Right cardiac atrium (tissue), 5 donors: ENCODE measurements around the gene ORC5. TPM values are rescaled to one million over a fixed set of nuclear protein-coding genes. Genes with fewer than 3 reads are reported as not detected.

ENCODE experiments used
- ATAC-seq, 2 donors: fragments of 200-7000 bp; cut with Tn5 transposase; one replicate each; pipeline versions ENCODE4 v1.8.0 to v1.9.1; 2020; ENCODE audit warnings: moderate library complexity in 2 of 2, mild to moderate bottlenecking in 1 of 2
- DNase-seq, 3 donors: peaks; one replicate each; pipeline ENCODE4 v3.0.0-alpha.2; 2020
- H3K27ac ChIP-seq: one replicate; pipeline ENCODE4 v1.5.1; 2013; ENCODE audit warnings: mild to moderate bottlenecking, low read length, control low read depth, moderate library complexity
- H3K27me3 ChIP-seq: one replicate; pipeline ENCODE4 v1.6.1; 2013; ENCODE audit not compliant: control insufficient read depth, insufficient read depth
- H3K4me1 ChIP-seq: one replicate; pipeline ENCODE4 v1.6.1; 2013; ENCODE audit warnings: low read length; ENCODE audit not compliant: control insufficient read depth, insufficient read depth
- H3K4me3 ChIP-seq: one replicate; pipeline ENCODE4 v1.5.1; 2013; ENCODE audit warnings: low read length, control low read depth
- H3K9me3 ChIP-seq: one replicate; pipeline ENCODE4 v1.6.1; 2013; ENCODE audit warnings: low read length; ENCODE audit not compliant: control insufficient read depth
- WGBS: extraction: QIAGEN DNeasy Blood & Tissue Kit; methylation state at CpG from one replicate; pipeline ENCODE4 v1.1.7; 2013; 5-methylcytosine and 5-hydroxymethylcytosine counted together
- intact Hi-C, 4 donors: fragments of 100-400 bp; cut with DNase I; formaldehyde crosslinking; loops; one replicate each; pipeline versions ENCODE4 v1.11.0 to v1.14.0; 2022 to 2023
- polyA plus RNA-seq: library from polyadenylated mRNA; stranded (reverse); fragments of 200-250 nt; gene quantifications from one replicate; pipeline ENCODE4 v1.2.3, GENCODE V29; 2013
- total RNA-seq, 4 donors: library from RNA; stranded (reverse); fragmentation: NEBNext Ultra II Directional; extraction: Animal tissue kit (Norgen Biotek cat#: 25700); gene quantifications; one replicate each; pipeline ENCODE4 v1.2.1, GENCODE V29; 2021
- donor health status: healthy with polysubstance abuse.
- donor health status: DM: no; HTN: yes; CAD: no.
- donor health status: DM: no; HTN: no; CAD: no.
- donor health status: DM: no; HTN: yes; CAD: no; lungs with severe emphysema.
- donor health status: DM: yes; HTN: yes; CAD: no.

Gene ORC5
- total and polyA plus RNA-seq, 5 donors: 4.9 to 9.7 (median 9.3) TPM

DNA sequence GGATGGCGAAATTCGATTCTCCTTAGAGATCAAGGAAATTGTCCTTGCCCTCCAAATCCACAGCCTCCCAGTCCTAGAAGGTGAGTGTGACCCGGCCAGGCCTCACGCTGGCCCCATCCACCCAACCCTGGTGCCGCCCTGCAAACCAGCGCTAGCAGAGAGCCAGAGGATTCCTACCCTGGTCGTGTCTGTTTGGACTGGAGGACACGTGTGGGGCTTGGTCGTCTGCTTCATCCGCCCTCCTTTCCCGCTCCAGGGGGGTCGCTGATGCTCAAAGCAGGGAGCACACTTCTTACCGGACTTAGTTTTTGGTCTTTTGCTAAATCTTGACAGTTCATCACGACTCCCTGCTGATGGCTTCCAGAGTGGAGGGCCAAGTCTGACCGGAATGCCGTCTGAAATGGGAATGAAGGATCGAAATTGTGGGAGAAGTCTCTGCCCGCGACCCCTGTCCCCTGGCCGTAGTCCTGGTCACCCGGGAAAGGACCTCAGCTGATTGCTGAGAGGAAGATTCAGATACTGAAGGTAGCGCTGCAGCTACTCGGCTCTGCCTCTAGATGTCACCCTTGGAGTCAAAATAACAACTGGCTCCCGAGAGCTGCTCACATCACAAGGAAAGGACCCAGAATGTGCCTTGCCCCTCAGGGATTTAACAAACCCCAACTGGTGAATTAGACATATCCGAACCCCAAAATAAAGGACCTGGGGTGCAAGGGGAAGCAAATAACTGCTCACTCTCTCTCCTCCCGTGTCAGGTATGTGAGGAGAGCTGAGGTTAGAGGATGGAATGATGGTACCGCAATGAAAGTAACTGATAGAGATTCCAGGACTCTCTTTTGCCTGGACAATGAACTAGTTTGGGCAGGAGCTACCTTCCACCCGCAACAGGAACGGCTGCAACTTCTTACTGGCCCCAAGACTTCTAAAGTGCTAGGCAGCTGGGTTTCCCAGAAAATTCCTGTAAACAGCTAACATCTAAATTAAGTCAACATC, 23.5 kb upstream of the ORC5 start:
- Histone ChIP-seq H3K4me1 (no peaks in the 10 kb centered on the region), H3K27ac (no peak overlapping the region), H3K27me3 (no peaks in the 10 kb centered on the region), H3K4me3 (no peak overlapping the region), H3K9me3 (no peaks in the 10 kb centered on the region)
- DNase-seq: peak in 2 of 3 donors; percentile 28 to 39
- peak; percentile 67 to 74 for ATAC-seq
- WGBS: 17% methylated on average over 29 of the region's 29 CpGs
- intact Hi-C loops: loop anchor here in 2 of 4 donors (5.0 kb wide), 3 partner anchors 611 to 686 kb away; no protein-coding TSS in a partner anchor

DNA sequence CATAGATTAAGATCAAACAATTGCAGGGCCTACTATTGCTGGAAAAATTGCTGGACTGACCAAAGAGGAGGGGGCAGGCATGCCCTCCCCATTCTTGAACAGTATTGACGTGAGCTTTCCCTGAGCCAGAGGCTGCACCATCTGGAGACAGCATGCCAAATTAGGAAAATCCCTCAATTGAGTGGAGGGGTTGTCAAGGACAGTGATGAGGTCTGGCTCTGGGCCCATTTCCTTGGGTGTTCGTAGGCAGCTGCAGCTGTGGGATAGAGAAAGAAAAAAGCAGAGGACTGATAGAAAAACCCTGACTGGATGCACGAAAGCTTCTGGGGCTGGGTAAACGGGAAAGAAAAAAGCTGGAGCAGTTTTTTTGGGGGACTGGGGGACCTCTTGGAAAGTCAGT, 22.8 kb upstream of the ORC5 start:
- WGBS: 25% methylated on average over 4 of the region's 4 CpGs
- no peak overlapping the region for H3K4me3 ChIP-seq
- H3K4me1 ChIP-seq: no peaks in the 10 kb centered on the region
- peak in 1 of 3 donors; percentile 25 for DNase-seq
- no peak overlapping the region for H3K27ac ChIP-seq
- intact Hi-C loops: loop anchor here in 2 of 4 donors (5.0 kb wide), 3 partner anchors 612 to 687 kb away; no protein-coding TSS in a partner anchor
- ATAC-seq: no peak
- no peaks in the 10 kb centered on the region for H3K9me3 ChIP-seq
- no peaks in the 10 kb centered on the region for H3K27me3 ChIP-seq

DNA sequence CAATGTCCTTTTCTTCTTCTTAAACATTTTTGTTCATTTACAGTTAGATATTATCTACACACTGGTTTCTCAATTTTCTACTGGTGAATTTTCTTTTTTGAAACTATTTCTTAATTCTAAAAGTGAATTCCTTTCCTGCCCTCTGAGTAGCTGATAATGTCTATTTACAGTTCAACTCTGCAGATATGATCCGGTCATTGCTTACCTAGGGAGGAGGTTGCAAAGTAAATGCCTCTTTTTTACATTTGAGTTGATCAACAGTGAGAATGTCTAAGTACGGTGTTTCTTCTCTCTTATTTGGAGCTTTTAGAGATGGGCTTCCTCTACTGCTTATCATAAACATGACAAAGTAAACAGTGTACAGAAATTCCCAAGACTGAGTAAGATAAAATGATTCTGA, 20.6 kb upstream of the ORC5 start:
- no peak overlapping the region for H3K4me3 ChIP-seq
- intact Hi-C loops: no loop called here
- DNase-seq (no peak), ATAC-seq (no peak)
- H3K4me1 ChIP-seq: no peaks in the 10 kb centered on the region
- H3K27ac ChIP-seq: no peak overlapping the region
- H3K9me3 ChIP-seq: no peaks in the 10 kb centered on the region
- H3K27me3 ChIP-seq: no peaks in the 10 kb centered on the region
- WGBS: 58% methylated on average over 2 of the region's 2 CpGs

DNA sequence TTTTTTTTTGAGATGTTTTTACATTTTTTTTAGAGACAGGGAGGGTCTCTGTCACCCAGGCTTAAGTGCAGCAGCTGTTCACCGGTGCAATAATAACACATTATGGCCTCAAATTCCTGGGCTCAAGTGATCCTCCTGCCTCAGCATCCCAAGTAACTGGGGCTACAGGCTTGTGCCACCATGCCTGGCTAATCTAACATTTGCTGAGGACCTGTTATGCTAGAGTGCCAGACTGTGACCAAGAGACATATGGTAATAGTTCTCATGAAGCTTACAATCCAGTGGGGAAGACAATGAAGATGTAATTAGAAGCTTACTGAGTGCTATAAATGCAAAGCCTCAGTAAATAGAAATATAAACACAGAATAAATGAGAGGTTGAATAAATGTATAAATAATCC, 17.6 kb upstream of the ORC5 start:
- H3K4me3 ChIP-seq: no peak overlapping the region
- H3K4me1 ChIP-seq: no peaks in the 10 kb centered on the region
- 65% methylated on average over 1 of the region's 1 CpG for WGBS
- no peaks in the 10 kb centered on the region for H3K9me3 ChIP-seq
- DNase-seq (no peak), ATAC-seq (no peak)
- intact Hi-C loops: no loop called here
- H3K27ac ChIP-seq: no peak overlapping the region
- no peaks in the 10 kb centered on the region for H3K27me3 ChIP-seq

DNA sequence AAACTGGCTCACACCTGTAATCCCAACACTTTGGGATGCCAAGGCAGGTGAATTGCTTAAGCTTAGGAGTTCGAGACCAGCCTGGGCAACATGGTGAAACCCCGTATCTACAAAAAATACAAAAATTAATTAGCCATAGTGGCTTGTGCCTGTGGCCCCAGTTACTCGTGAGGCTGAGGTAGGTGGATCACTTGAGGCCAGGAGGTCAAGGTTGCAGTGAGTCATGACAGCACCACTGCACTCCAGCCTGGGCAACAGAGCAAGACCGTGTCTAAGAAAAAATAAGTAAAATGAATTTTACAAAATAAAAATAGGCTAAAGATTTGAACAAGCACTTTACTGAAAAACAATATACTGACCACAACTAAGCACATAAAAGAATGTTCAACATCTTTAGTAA, 9.8 kb upstream of the ORC5 start:
- no peaks in the 10 kb centered on the region for H3K27me3 ChIP-seq
- no peaks in the 10 kb centered on the region for H3K4me1 ChIP-seq
- no peak overlapping the region for H3K27ac ChIP-seq
- intact Hi-C loops: no loop called here
- ATAC-seq (no peak), DNase-seq (no peak)
- no peaks in the 10 kb centered on the region for H3K9me3 ChIP-seq
- WGBS: 55% methylated on average over 4 of the region's 4 CpGs
- no peak overlapping the region for H3K4me3 ChIP-seq

- Histone ChIP-seq H3K27ac (no peak overlapping the region), H3K4me3 (no peak overlapping the region), H3K27me3 (no peaks in the 10 kb centered on the region), H3K4me1 (peaks cover 2% of the 10 kb centered on the region), H3K9me3 (no peaks in the 10 kb centered on the region)
- 72% methylated on average over 4 of the region's 4 CpGs for WGBS
- DNase-seq (no peak), ATAC-seq (no peak)
- intact Hi-C loops: no loop called here
Observed at GRCh38 chr7:104209063-104209462, 1.2 kb upstream of the ORC5 start.

GRCh38 chr7:104208421-104208780, 588 bp upstream of the ORC5 start:
- Histone ChIP-seq H3K27me3 (no peaks in the 10 kb centered on the region), H3K4me3 (peak overlapping the region; percentile 99), H3K27ac (no peak overlapping the region), H3K4me1 (peaks cover 2% of the 10 kb centered on the region), H3K9me3 (no peaks in the 10 kb centered on the region)
- no peak for DNase-seq
- intact Hi-C loops: no loop called here
- peak in 1 of 2 donors; percentile 4 for ATAC-seq
- 23% methylated on average over 7 of the region's 7 CpGs for WGBS

- intact Hi-C loops: no loop called here
- peaks cover 2% of the 10 kb centered on the region for H3K4me1 ChIP-seq
- peak overlapping the region; percentile 99 for H3K4me3 ChIP-seq
- no peaks in the 10 kb centered on the region for H3K27me3 ChIP-seq
- under 1% methylated on average over 10 of the region's 10 CpGs for WGBS
- peak overlapping the region; percentile 85 for H3K27ac ChIP-seq
- peak; percentile 61 to 65 for ATAC-seq
- no peak for DNase-seq
- H3K9me3 ChIP-seq: no peaks in the 10 kb centered on the region
Observed at GRCh38 chr7:104207348-104207730, 474 bp downstream of the ORC5 start.

GRCh38 chr7:104206841-104207240, 972 bp downstream of the ORC5 start:
- Histone ChIP-seq H3K4me1 (peaks cover 2% of the 10 kb centered on the region), H3K27ac (no peak overlapping the region), H3K27me3 (no peaks in the 10 kb centered on the region), H3K4me3 (peak overlapping the region; percentile 99), H3K9me3 (no peaks in the 10 kb centered on the region)
- ATAC-seq (no peak), DNase-seq (no peak)
- WGBS: 37% methylated on average over 6 of the region's 6 CpGs
- intact Hi-C loops: no loop called here

- Histone ChIP-seq H3K9me3 (no peaks in the 10 kb centered on the region), H3K4me3 (no peak overlapping the region), H3K27ac (no peak overlapping the region), H3K4me1 (no peaks in the 10 kb centered on the region), H3K27me3 (no peaks in the 10 kb centered on the region)
- ATAC-seq (no peak), DNase-seq (no peak)
- intact Hi-C loops: no loop called here
- WGBS: 88% methylated on average over 6 of the region's 6 CpGs
Observed at GRCh38 chr7:104198673-104199278, 9.0 kb downstream of the ORC5 start.

DNA sequence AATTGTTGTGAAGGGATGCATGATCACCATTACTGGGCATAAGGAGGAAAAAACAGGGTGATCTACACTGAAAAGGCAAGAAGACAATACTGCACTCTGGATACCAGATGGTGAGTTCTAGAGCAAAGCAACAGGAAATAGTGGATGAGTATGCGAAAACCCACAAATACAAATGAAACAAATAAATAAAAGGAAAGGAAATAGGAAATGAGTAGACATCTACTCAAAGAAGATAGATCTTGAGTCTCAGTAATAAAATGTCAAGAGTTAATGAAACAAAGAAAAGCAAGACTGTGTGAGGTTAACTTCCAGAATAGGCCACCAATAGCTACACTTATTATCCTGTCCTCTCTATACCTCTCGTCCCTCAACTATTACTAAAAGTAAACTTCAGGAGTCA, 11.7 kb downstream of the ORC5 start:
- DNase-seq (no peak), ATAC-seq (no peak)
- intact Hi-C loops: no loop called here
- 92% methylated on average over 2 of the region's 2 CpGs for WGBS
- Histone ChIP-seq H3K4me3 (no peak overlapping the region), H3K27ac (no peak overlapping the region), H3K27me3 (no peaks in the 10 kb centered on the region), H3K4me1 (no peaks in the 10 kb centered on the region), H3K9me3 (no peaks in the 10 kb centered on the region)
